ENCODE measurements around the gene CPA1. TPM values are rescaled to one million over a fixed set of nuclear protein-coding genes. Genes with fewer than 3 reads are reported as not detected.

Gene CPA1
- total and polyA plus RNA-seq, 10 of the 15 experiments (the other 5 are each of a cell fraction or from before 2014, with no cell fraction given) = 8.0 TPM; not detected in 9

- TF ChIP-seq NKRF (conservative IDR thresholded peaks at IDR 0.05) (no peak), SUPT20H (IDR thresholded peaks at IDR 0.05; ENCODE audit: borderline replicate concordance, control insufficient read depth, low read depth, low read length) (no peak), IRF3 (IDR thresholded peaks at IDR 0.05) (no peak), RAD51 (IDR thresholded peaks at IDR 0.05) (no peak), NRF1 (conservative IDR thresholded peaks at IDR 0.05; ENCODE audit: low read depth, low read length) (no peak), BRCA1 (IDR thresholded peaks at IDR 0.05; ENCODE audit: low read depth, low read length) (no peak), KAT2A (conservative IDR thresholded peaks at IDR 0.05; ENCODE audit: control insufficient read depth, low read depth, low read length) (no peak), ZBTB33 (IDR thresholded peaks at IDR 0.05) (no peak), RB1 (IDR thresholded peaks at IDR 0.05; ENCODE audit: borderline replicate concordance) (no peak)
Observed at GRCh38 chr7:130418306-130418705, 38.0 kb downstream of the CPA1 start (continued).
